Measurements from ENCODE around the gene SYTL3.
A peak's percentile ranks its signal among the peaks of the same experiment; 100 is the strongest.

SYTL3 gene

GRCh38 chr6:158661156-158661685 is 11.4 kb downstream of the SYTL3 start:
- TF ChIP-seq CTCF (IDR thresholded peaks at IDR 0.05; ENCODE audit: unreplicated experiment in 3 of 3) = no peak
- no peaks in the 10 kb centered on the region for H3K9me3 Mint-ChIP-seq
- H3K4me1 Mint-ChIP-seq = peaks cover 44% of the 10 kb centered on the region
- no peaks in the 10 kb centered on the region for H3K27me3 Mint-ChIP-seq (ENCODE audit: low read depth)
- no peak overlapping the region for H3K4me3 Mint-ChIP-seq
- no peaks in the 10 kb centered on the region for H3K36me3 Mint-ChIP-seq (ENCODE audit: low read depth)
- H3K27ac Mint-ChIP-seq = peak overlapping the region in 1 of 3 experiments; percentile 42

- H3K4me3 Mint-ChIP-seq = peak overlapping the region; percentile 67 to 87 (median 84)
- TF ChIP-seq CTCF (IDR thresholded peaks at IDR 0.05; ENCODE audit: unreplicated experiment in 3 of 3) = no peak
- H3K27ac Mint-ChIP-seq = peak overlapping the region; percentile 90 to 97 (median 95)
- H3K4me1 Mint-ChIP-seq = peaks cover 56% of the 10 kb centered on the region
- no peaks in the 10 kb centered on the region for H3K9me3 Mint-ChIP-seq
- H3K27me3 Mint-ChIP-seq (ENCODE audit: low read depth) = no peaks in the 10 kb centered on the region
- H3K36me3 Mint-ChIP-seq (ENCODE audit: low read depth) = no peaks in the 10 kb centered on the region
Observed at GRCh38 chr6:158662607-158662953, 12.7 kb downstream of the SYTL3 start.

GRCh38 chr6:158662954-158663624 is 13.2 kb downstream of the SYTL3 start:
- Mint-ChIP-seq H3K4me1 (peaks cover 58% of the 10 kb centered on the region), H3K27ac (peak overlapping the region; percentile 90 to 97 (median 95)), H3K4me3 (peak overlapping the region; percentile 67 to 87 (median 84)), H3K27me3 (ENCODE audit: low read depth) (no peaks in the 10 kb centered on the region), H3K36me3 (ENCODE audit: low read depth) (no peaks in the 10 kb centered on the region), H3K9me3 (no peaks in the 10 kb centered on the region)
- no peak for TF ChIP-seq CTCF (IDR thresholded peaks at IDR 0.05; ENCODE audit: unreplicated experiment in 3 of 3)

GRCh38 chr6:158663625-158664165 is 13.8 kb downstream of the SYTL3 start:
- Mint-ChIP-seq H3K27me3 (ENCODE audit: low read depth) (no peaks in the 10 kb centered on the region), H3K9me3 (no peaks in the 10 kb centered on the region), H3K27ac (peak overlapping the region; percentile 90 to 97 (median 95)), H3K4me3 (peak overlapping the region; percentile 67 to 87 (median 84)), H3K36me3 (ENCODE audit: low read depth) (no peaks in the 10 kb centered on the region), H3K4me1 (peaks cover 63% of the 10 kb centered on the region)
- no peak for TF ChIP-seq CTCF (IDR thresholded peaks at IDR 0.05; ENCODE audit: unreplicated experiment in 3 of 3)

- H3K27me3 Mint-ChIP-seq (ENCODE audit: low read depth) = no peaks in the 10 kb centered on the region
- H3K9me3 Mint-ChIP-seq = no peaks in the 10 kb centered on the region
- H3K27ac Mint-ChIP-seq = no peak overlapping the region
- peaks cover 68% of the 10 kb centered on the region for H3K4me1 Mint-ChIP-seq
- TF ChIP-seq CTCF (IDR thresholded peaks at IDR 0.05; ENCODE audit: unreplicated experiment in 3 of 3) = no peak
- H3K4me3 Mint-ChIP-seq = no peak overlapping the region
- H3K36me3 Mint-ChIP-seq (ENCODE audit: low read depth) = no peaks in the 10 kb centered on the region
Observed at GRCh38 chr6:158665332-158665731, 15.5 kb downstream of the SYTL3 start.
